Parathyroid adenoma (tissue), 2 donors: Measurements from ENCODE around the gene GORASP1.

Experiments used
- H2AFZ ChIP-seq: fragments of 300-600 bp; sonication (generic); one replicate; pipeline ENCODE4 v1.7.0; 2017; ENCODE audit warnings: antibody characterized with exemption, mild to moderate bottlenecking
- H3K27ac ChIP-seq: fragments of 300-600 bp; sonication (generic); one replicate; pipeline ENCODE4 v1.7.0; 2017
- H3K27me3 ChIP-seq: fragments of 300-600 bp; sonication (generic); one replicate; pipeline ENCODE4 v1.7.0; 2017; ENCODE audit warnings: low read length; ENCODE audit not compliant: control insufficient read depth, insufficient read depth
- H3K36me3 ChIP-seq: fragments of 300-600 bp; sonication (generic); one replicate; pipeline ENCODE4 v1.7.0; 2017; ENCODE audit warnings: low read length; ENCODE audit not compliant: control insufficient read depth, insufficient read depth
- H3K4me1 ChIP-seq: fragments of 300-600 bp; sonication (generic); one replicate; pipeline ENCODE4 v1.7.0; 2017; ENCODE audit warnings: control low read depth
- H3K4me2 ChIP-seq: fragments of 300-600 bp; sonication (generic); one replicate; pipeline ENCODE4 v1.7.0; 2017; ENCODE audit warnings: low read length
- H3K4me3 ChIP-seq: fragments of 300-600 bp; sonication (generic); one replicate; pipeline ENCODE4 v1.7.0; 2017; ENCODE audit warnings: low read depth, low read length
- H3K79me2 ChIP-seq: fragments of 300-600 bp; sonication (generic); one replicate; pipeline ENCODE4 v1.7.0; 2017; ENCODE audit warnings: control low read depth
- H3K9ac ChIP-seq: fragments of 300-600 bp; sonication (generic); one replicate; pipeline ENCODE4 v1.7.0; 2017; ENCODE audit warnings: mild to moderate bottlenecking
- H3K9me3 ChIP-seq: fragments of 300-600 bp; sonication (generic); one replicate; pipeline ENCODE4 v1.7.0; 2017; ENCODE audit warnings: low read length; ENCODE audit not compliant: control insufficient read depth
- TF ChIP-seq, protein P1 (sequence below): fragments of 300-600 bp; sonication (generic); IDR thresholded peaks from one replicate; pipeline ENCODE4 v1.7.0; 2017; ENCODE audit warnings: antibody characterized with exemption, mild to moderate bottlenecking
- donor health status: primary hyperparathyroidism.

GORASP1 gene

DNA sequence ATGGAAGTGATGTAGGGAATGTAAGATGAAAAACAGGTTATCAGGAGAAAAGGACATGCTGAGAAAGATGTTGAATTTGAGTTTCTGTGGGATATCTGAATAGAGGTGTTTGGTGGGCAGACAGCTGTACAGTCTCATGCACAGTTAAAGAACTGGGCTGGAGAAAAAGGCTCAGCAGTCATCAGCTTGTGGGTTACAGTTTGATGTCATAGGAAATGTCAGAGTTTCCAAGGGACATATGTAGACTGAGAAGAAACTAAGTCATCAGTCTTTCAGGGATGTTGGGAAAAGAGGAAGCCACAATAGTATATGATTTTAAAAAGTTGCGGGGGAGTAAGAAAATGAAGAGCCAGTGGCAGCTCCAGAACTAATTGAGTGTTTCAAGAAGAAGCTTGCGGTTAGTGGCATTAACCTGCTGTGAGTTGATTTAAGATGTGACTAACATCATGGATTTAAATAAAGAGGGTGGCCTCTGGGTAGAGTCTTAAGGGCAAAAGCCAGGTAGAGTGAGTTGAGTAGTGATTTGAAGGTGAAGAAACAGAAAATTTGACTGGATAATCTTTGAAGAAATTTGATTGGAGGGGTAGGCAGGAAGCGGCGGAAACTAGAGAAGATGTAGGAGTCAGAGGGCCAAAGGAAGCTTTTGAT is 24.6 kb downstream of the GORASP1 start:
- H3K79me2 ChIP-seq: no peaks in the 10 kb centered on the region
- H3K4me1 ChIP-seq: no peaks in the 10 kb centered on the region
- H3K4me2 ChIP-seq: no peak overlapping the region
- no peaks in the 10 kb centered on the region for H3K27me3 ChIP-seq
- H3K9me3 ChIP-seq: no peaks in the 10 kb centered on the region
- TF ChIP-seq, protein P1, sequence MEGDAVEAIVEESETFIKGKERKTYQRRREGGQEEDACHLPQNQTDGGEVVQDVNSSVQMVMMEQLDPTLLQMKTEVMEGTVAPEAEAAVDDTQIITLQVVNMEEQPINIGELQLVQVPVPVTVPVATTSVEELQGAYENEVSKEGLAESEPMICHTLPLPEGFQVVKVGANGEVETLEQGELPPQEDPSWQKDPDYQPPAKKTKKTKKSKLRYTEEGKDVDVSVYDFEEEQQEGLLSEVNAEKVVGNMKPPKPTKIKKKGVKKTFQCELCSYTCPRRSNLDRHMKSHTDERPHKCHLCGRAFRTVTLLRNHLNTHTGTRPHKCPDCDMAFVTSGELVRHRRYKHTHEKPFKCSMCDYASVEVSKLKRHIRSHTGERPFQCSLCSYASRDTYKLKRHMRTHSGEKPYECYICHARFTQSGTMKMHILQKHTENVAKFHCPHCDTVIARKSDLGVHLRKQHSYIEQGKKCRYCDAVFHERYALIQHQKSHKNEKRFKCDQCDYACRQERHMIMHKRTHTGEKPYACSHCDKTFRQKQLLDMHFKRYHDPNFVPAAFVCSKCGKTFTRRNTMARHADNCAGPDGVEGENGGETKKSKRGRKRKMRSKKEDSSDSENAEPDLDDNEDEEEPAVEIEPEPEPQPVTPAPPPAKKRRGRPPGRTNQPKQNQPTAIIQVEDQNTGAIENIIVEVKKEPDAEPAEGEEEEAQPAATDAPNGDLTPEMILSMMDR: no peak
- H3K27ac ChIP-seq: no peak overlapping the region
- H3K4me3 ChIP-seq: no peak overlapping the region
- no peaks in the 10 kb centered on the region for H3K36me3 ChIP-seq
- H2AFZ ChIP-seq: no peak overlapping the region
- H3K9ac ChIP-seq: no peak overlapping the region

DNA sequence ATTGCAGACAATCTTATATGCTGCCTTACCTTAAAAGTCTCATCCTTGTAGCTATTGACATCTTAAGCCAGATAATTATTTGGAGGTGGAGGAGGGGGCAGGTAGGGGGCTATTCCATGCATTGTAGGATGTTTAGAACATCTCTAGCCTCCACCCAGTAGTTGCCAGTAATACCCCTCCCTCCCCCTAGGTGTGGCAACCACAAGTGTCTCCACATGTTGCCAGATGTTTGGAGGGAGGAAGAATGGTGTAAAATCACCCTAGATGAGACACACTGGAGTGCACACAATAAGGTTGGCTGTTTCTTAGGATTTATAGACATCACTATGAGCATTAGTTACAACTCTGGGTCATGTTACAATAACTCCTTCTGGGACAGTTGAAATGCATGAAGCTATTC is 27.4 kb downstream of the GORASP1 start:
- Histone ChIP-seq H3K4me3 (no peak overlapping the region), H3K27me3 (no peaks in the 10 kb centered on the region), H3K4me1 (no peaks in the 10 kb centered on the region), H3K79me2 (no peaks in the 10 kb centered on the region), H3K36me3 (no peaks in the 10 kb centered on the region), H2AFZ (no peak overlapping the region), H3K9ac (no peak overlapping the region), H3K27ac (no peak overlapping the region), H3K4me2 (no peak overlapping the region), H3K9me3 (no peaks in the 10 kb centered on the region)
- TF ChIP-seq, protein P1: no peak

DNA sequence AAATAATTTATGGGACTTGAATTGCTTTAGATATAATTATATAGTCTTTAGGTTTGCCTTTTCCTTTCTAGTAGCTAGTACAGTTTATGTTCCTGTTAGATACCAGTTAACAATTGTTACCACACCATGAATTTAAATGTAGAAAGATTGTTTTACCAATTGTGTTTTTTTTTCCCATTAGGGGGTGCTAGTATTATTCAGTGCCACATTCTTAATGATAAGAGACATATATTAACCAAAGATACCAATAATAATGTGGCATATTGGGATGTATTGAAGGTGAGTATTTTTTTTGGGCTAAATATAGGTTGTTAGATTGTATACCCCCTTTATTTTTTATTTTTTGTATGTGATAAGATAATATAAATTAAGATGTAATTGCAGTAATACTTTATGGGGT is 27.9 kb downstream of the GORASP1 start:
- H3K4me3 ChIP-seq: no peak overlapping the region
- no peaks in the 10 kb centered on the region for H3K9me3 ChIP-seq
- TF ChIP-seq, protein P1: no peak
- H3K4me1 ChIP-seq: no peaks in the 10 kb centered on the region
- no peak overlapping the region for H2AFZ ChIP-seq
- H3K27ac ChIP-seq: no peak overlapping the region
- H3K4me2 ChIP-seq: no peak overlapping the region
- no peaks in the 10 kb centered on the region for H3K79me2 ChIP-seq
- H3K36me3 ChIP-seq: no peaks in the 10 kb centered on the region
- H3K9ac ChIP-seq: no peak overlapping the region
- H3K27me3 ChIP-seq: no peaks in the 10 kb centered on the region

DNA sequence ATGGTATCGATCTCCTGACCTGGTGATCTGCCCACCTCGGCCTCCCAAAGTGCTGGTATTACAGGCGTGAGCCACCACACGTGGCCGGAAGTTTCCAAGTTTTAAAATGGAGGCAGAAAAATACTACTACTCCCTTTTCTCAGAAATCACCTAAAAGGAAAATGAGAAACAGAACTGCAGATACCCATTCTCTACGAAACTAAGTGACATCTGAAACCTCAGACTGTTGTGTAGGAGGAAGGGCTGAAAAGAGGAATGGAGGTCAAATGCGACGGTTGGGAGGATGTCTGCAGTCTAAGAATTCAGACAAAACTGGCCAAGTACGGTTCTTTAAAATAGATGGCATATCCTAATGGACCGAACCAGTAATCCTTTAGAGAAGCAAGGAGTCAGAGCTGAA is 31.5 kb downstream of the GORASP1 start:
- H3K36me3 ChIP-seq: no peaks in the 10 kb centered on the region
- H3K9ac ChIP-seq: no peak overlapping the region
- no peak overlapping the region for H3K4me2 ChIP-seq
- no peaks in the 10 kb centered on the region for H3K4me1 ChIP-seq
- H3K79me2 ChIP-seq: no peaks in the 10 kb centered on the region
- H3K4me3 ChIP-seq: no peak overlapping the region
- H3K27ac ChIP-seq: no peak overlapping the region
- no peaks in the 10 kb centered on the region for H3K9me3 ChIP-seq
- H3K27me3 ChIP-seq: no peaks in the 10 kb centered on the region
- TF ChIP-seq, protein P1: no peak
- H2AFZ ChIP-seq: no peak overlapping the region

DNA sequence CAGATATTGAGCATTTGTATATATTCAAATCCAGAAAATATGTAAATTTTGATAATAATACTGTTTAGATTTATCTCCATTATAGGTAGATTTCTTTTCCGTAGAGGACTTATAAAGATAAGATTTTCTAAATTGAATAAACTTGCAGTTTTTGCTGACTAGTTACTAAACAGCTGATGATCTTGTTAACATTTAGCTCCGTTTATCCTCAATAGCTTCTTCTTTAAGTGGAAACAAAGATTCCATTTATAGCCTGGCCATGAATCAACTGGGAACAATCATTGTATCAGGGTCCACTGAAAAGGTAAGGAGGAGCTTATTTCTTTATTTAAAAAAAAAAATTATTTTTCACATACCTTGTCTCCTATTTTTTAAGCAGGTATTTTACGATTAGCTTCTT is 38.9 kb downstream of the GORASP1 start:
- Histone ChIP-seq H3K9ac (no peak overlapping the region), H3K27ac (no peak overlapping the region), H3K27me3 (no peaks in the 10 kb centered on the region), H2AFZ (no peak overlapping the region), H3K4me2 (no peak overlapping the region), H3K4me3 (no peak overlapping the region), H3K79me2 (no peaks in the 10 kb centered on the region), H3K9me3 (no peaks in the 10 kb centered on the region), H3K36me3 (no peaks in the 10 kb centered on the region), H3K4me1 (peaks cover 3% of the 10 kb centered on the region)
- TF ChIP-seq, protein P1: no peak
